Ovary (tissue), 9 donors: ENCODE results near the gene NOX1. TPM values are rescaled to one million over a fixed set of nuclear protein-coding genes. Genes with fewer than 3 reads are reported as not detected.

Experiments used
- DNase-seq, 5 donors: peaks; one replicate each; pipeline ENCODE4 v3.0.0-alpha.2; 2019 to 2020
- H3K27ac ChIP-seq, 2 donors: fragments of 200-600 bp; one replicate each; pipeline versions ENCODE4 v1.5.1 to v1.8.0; 2019 to 2022
- H3K27me3 ChIP-seq: fragments of 200-600 bp; one replicate; pipeline ENCODE4 v1.8.0; 2022
- H3K36me3 ChIP-seq: fragments of 200-600 bp; sonication (generic); one replicate; pipeline ENCODE4 v1.5.1; 2019
- H3K4me1 ChIP-seq: one replicate; pipeline ENCODE4 v1.8.1; 2013; ENCODE audit warnings: mild to moderate bottlenecking, moderate library complexity; ENCODE audit not compliant: insufficient read depth
- H3K4me3 ChIP-seq: fragments of 200-600 bp; sonication (generic); one replicate; pipeline ENCODE4 v1.5.1; 2017
- H3K9me3 ChIP-seq, 2 donors: fragments of 200-600 bp in 1 of 2; sonication (generic) in 1 of 2; one replicate each; pipeline versions ENCODE4 v1.5.1 to v1.8.1; 2013 to 2019; ENCODE audit warnings: mild to moderate bottlenecking in 1 of 2, moderate library complexity in 1 of 2
- EP300 ChIP-seq: sonication (generic); formaldehyde crosslinking; IDR thresholded peaks from one replicate; pipeline ENCODE4 v1.6.1; 2017; ENCODE audit warnings: antibody characterized with exemption
- POLR2A ChIP-seq: fragments of 450-650 bp; IDR thresholded peaks from one replicate; pipeline ENCODE4 v1.6.1; 2017; ENCODE audit warnings: antibody characterized with exemption, mild to moderate bottlenecking, moderate library complexity
- WGBS, 3 donors: extraction: QIAGEN DNeasy Blood & Tissue Kit in 1 of 3; methylation state at CpG; one replicate each; pipeline versions ENCODE4 v1.1.5 to v1.1.7; 2013 to 2017; 5-methylcytosine and 5-hydroxymethylcytosine counted together
- intact Hi-C, 4 donors: fragments of 100-400 bp; cut with DNase I; formaldehyde crosslinking; loops; one replicate each; pipeline versions ENCODE4 v1.11.0 to v1.15.1; 2022 to 2023
- polyA plus RNA-seq, 2 donors: library from polyadenylated mRNA; stranded (reverse); fragments of 200-250 nt in 1 of 2; fragments of 350-450 nt in 1 of 2; fragmentation: Illumina TruSeq in 1 of 2; extraction: RNeasy Lipid Tissue Mini Kit (QIAGEN cat#74804) in 1 of 2; gene quantifications; one replicate each; pipeline ENCODE4 v1.2.3, GENCODE V29; 2013 to 2014
- total RNA-seq, 7 donors: library from RNA; depleted of rRNA in 2 of 7; stranded (reverse); fragments of >200 nt in 2 of 7; fragmentation: NEBNext Ultra II Directional in 3 of 7; extraction: Animal tissue kit (Norgen Biotek cat#: 25700) in 3 of 7; gene quantifications; one replicate each; pipeline versions ENCODE4 v1.1.0 to v1.2.4, GENCODE V29; 2016 to 2023
- TF ChIP-seq, protein P1 (sequence below), 3 donors: fragments of 450-650 bp in 2 of 3; fragments of 200-600 bp in 1 of 3; IDR thresholded peaks; one replicate each; pipeline versions ENCODE4 v1.5.1 to v1.8.0; 2016 to 2022; ENCODE audit warnings: antibody characterized with exemption in 3 of 3, mild to moderate bottlenecking in 1 of 3
- donor health status: DM: no; HTN: no; CAD: no; lungs with moderate emphysema.
- donor health status: DM: no; HTN: no; CAD: no.
- donor health status: Bipolar disorder and iron deficiency.
- donor health status: DM: yes; HTN: yes; CAD: no.
- donor health status: DM: no; HTN: no; CAD: no.
- donor health status: DM: yes; HTN: yes; CAD: no.

NOX1 gene
- total and polyA plus RNA-seq, 9 donors: 0.06 to 0.28 TPM; not detected in 7

DNA sequence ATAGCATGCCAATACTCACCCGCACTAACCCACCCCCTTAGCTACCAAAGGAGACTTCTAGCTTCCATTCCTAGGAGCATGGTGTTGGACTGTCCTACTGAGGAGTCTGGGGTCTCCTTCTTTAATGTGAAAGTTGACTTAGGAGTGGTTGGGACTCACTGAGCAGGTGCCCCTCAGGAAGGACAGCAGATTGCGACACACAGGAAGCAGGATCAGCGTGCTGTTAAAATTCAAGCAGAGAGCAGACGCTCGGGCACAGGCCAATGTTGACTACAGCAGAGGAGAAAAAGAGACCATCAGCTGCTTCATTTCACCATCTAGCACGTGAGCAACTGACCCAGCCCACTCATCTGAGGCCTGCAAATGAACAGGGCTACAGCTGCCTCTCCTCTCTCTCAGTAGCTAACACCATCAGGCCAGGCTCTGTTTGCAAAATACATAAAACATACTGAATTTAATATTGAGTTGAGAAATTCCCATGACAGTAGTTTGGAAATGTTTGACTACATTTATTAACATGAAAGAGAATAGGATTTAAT, 10.8 kb downstream of the NOX1 start:
- DNase-seq: peak in 2 of 5 donors; percentile 15 to 25
- no peak overlapping the region for H3K4me3 ChIP-seq
- no peaks in the 10 kb centered on the region for H3K4me1 ChIP-seq
- H3K27me3 ChIP-seq: no peaks in the 10 kb centered on the region
- intact Hi-C loops: no loop called here
- 48 to 56% (median 51%) methylated on average over 6 of the region's 6 CpGs for WGBS, 3 donors
- no peak overlapping the region for H3K27ac ChIP-seq
- H3K36me3 ChIP-seq: no peaks in the 10 kb centered on the region
- no peaks in the 10 kb centered on the region for H3K9me3 ChIP-seq
- TF ChIP-seq, protein P1, sequence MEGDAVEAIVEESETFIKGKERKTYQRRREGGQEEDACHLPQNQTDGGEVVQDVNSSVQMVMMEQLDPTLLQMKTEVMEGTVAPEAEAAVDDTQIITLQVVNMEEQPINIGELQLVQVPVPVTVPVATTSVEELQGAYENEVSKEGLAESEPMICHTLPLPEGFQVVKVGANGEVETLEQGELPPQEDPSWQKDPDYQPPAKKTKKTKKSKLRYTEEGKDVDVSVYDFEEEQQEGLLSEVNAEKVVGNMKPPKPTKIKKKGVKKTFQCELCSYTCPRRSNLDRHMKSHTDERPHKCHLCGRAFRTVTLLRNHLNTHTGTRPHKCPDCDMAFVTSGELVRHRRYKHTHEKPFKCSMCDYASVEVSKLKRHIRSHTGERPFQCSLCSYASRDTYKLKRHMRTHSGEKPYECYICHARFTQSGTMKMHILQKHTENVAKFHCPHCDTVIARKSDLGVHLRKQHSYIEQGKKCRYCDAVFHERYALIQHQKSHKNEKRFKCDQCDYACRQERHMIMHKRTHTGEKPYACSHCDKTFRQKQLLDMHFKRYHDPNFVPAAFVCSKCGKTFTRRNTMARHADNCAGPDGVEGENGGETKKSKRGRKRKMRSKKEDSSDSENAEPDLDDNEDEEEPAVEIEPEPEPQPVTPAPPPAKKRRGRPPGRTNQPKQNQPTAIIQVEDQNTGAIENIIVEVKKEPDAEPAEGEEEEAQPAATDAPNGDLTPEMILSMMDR (IDR thresholded peaks at IDR 0.05): no peak
- TF ChIP-seq POLR2A: no peak
- TF ChIP-seq EP300: no peak

DNA sequence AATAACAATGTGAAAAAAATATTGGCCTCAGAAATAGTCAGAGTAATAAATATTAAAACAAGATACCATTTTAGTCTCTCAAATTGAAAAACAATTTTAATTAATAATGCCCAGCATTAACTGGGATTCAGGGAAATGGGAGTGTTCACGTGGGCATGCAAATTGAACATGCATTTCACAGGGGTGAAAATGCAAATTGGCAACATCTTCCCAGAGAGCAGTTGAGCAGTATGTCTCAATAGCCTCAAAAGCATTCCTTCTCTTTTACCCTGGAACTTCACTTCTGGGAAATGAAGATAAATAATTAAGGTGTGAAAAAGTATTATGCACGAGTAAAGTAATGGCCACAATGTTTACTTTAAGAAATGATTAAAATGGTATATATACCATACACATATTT, 21.3 kb downstream of the NOX1 start:
- WGBS, 3 donors: 37 to 49% (median 45%) methylated on average over 2 of the region's 2 CpGs
- DNase-seq: no peak
- no peaks in the 10 kb centered on the region for H3K36me3 ChIP-seq
- no peaks in the 10 kb centered on the region for H3K27me3 ChIP-seq
- H3K27ac ChIP-seq: no peak overlapping the region
- H3K4me1 ChIP-seq: no peaks in the 10 kb centered on the region
- H3K4me3 ChIP-seq: no peak overlapping the region
- no peaks in the 10 kb centered on the region for H3K9me3 ChIP-seq
- intact Hi-C loops: no loop called here
- TF ChIP-seq POLR2A: no peak
- TF ChIP-seq, protein P1 (IDR thresholded peaks at IDR 0.05): no peak
- no peak for TF ChIP-seq EP300

- Histone ChIP-seq H3K27me3 (no peaks in the 10 kb centered on the region), H3K4me3 (no peak overlapping the region), H3K27ac (no peak overlapping the region), H3K9me3 (no peaks in the 10 kb centered on the region), H3K36me3 (no peaks in the 10 kb centered on the region), H3K4me1 (no peaks in the 10 kb centered on the region)
- TF ChIP-seq, protein P1 (IDR thresholded peaks at IDR 0.05): no peak
- TF ChIP-seq EP300: no peak
- TF ChIP-seq POLR2A: no peak
- 55 to 63% (median 58%) methylated on average over 4 of the region's 4 CpGs for WGBS, 3 donors
- no peak for DNase-seq
- intact Hi-C loops: no loop called here
Measured at GRCh38 chrX:100850317-100850716, 23.8 kb downstream of the NOX1 start.

DNA sequence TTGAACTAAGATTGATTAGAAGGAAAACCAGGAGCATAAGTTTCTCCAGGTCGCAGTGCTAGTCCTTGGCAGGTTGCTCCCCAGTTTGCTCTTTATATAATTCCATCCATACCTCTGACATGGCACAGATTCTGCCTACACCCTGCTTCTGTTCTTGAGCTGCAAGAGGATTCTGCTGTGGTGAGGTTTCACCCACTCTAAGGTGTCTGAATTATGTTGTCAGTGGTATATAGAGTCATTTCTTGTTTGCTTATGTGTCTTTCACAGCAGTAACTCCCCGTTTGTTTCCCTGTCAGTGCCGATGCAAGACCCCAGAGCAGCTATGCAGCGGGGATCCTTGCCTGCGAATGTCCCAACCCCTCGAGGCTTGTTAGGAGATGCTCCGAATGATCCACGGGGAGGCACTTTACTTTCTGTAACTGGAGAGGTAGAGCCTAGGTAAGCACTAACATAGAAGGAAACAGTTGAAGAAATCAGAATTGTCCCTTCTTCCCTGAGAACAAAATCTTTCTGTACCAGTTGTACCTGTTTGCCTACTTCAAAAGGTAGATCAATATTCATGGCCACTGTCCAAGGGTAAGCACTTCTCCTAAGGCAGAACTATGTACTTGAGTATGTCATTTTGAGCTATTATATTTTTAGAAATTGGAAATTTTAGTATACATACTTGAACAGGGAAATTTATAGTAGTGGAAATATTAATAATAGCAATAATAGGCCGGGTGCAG, 42.8 kb downstream of the NOX1 start:
- no peaks in the 10 kb centered on the region for H3K4me1 ChIP-seq
- H3K4me3 ChIP-seq: no peak overlapping the region
- no peaks in the 10 kb centered on the region for H3K27me3 ChIP-seq
- no peak for DNase-seq
- H3K27ac ChIP-seq: no peak overlapping the region
- intact Hi-C loops: no loop called here
- no peaks in the 10 kb centered on the region for H3K9me3 ChIP-seq
- H3K36me3 ChIP-seq: no peaks in the 10 kb centered on the region
- TF ChIP-seq POLR2A (no peak), EP300 (no peak)
- TF ChIP-seq, protein P1 (IDR thresholded peaks at IDR 0.05): no peak
- WGBS, 3 donors: 82 to 86% (median 85%) methylated on average over 9 of the region's 9 CpGs
